22Rv1 (cell line): ENCODE data around the gene RAC3.

ENCODE experiments used
- ZFX ChIP-seq: fragments of 450-650 bp; IDR thresholded peaks from 2 replicates; pipeline ENCODE4 v1.6.1; 2017; ENCODE audit warnings: antibody characterized with exemption, borderline replicate concordance
- TF ChIP-seq, protein P1 (sequence below): fragments of 450-650 bp; IDR thresholded peaks from 2 replicates; pipeline ENCODE4 v1.5.1; 2017; ENCODE audit warnings: mild to moderate bottlenecking

DNA sequence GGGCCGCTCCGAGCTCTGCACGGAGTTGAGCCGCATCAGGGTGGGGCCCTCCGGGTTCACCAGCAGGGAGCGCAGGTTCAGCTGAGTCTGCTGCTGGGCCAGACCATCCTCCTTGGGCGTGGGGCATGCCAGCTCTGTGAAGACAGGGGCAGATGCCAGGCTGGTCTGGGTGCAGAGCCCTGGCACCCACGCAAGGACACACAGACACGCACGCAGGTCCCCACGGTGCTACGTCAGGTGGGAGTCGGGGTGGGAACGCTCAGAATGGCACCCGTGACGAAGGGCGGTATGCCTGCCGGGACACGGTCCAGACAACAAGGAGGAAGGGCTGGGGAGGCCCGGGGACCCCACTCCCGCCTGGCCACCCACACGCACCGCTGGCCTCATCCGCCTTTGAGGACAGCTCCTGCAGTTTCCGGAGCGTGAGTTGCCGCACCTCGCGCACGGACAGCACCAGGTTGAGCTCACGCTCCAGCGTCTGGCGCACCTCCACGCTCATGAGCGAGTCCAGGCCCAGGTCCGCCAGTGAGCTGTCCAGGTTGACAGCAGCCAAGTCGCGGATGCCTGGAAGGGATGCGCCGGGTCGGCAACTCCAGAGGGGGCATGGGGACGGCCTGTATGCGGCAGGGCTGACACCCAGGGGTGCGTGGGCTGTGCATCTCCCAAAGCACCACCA is 49.4 kb downstream of the RAC3 start:
- TF ChIP-seq, protein P1, sequence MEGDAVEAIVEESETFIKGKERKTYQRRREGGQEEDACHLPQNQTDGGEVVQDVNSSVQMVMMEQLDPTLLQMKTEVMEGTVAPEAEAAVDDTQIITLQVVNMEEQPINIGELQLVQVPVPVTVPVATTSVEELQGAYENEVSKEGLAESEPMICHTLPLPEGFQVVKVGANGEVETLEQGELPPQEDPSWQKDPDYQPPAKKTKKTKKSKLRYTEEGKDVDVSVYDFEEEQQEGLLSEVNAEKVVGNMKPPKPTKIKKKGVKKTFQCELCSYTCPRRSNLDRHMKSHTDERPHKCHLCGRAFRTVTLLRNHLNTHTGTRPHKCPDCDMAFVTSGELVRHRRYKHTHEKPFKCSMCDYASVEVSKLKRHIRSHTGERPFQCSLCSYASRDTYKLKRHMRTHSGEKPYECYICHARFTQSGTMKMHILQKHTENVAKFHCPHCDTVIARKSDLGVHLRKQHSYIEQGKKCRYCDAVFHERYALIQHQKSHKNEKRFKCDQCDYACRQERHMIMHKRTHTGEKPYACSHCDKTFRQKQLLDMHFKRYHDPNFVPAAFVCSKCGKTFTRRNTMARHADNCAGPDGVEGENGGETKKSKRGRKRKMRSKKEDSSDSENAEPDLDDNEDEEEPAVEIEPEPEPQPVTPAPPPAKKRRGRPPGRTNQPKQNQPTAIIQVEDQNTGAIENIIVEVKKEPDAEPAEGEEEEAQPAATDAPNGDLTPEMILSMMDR = no peak
- TF ChIP-seq ZFX = no peak
